H54 (cell line): Measurements from ENCODE around the gene IGSF3.
A peak's percentile ranks its signal among the peaks of the same experiment; 100 is the strongest.

ENCODE experiments used
- DNase-seq: peaks from one replicate; pipeline ENCODE4 v3.0.0; 2011; ENCODE audit warnings: low spot score, mixed read lengths; ENCODE audit not compliant: insufficient read length
- FAIRE-seq: peaks from 3 replicates; lab custom pipeline; 2011; peaks lifted over from hg19 to GRCh38; lab: Jason Lieb, UNC
- POLR2A ChIP-seq: IDR thresholded peaks from 2 replicates; pipeline ENCODE4 v1.6.1; 2011; ENCODE audit warnings: low read depth, mild to moderate bottlenecking, low read length

Gene IGSF3

DNA sequence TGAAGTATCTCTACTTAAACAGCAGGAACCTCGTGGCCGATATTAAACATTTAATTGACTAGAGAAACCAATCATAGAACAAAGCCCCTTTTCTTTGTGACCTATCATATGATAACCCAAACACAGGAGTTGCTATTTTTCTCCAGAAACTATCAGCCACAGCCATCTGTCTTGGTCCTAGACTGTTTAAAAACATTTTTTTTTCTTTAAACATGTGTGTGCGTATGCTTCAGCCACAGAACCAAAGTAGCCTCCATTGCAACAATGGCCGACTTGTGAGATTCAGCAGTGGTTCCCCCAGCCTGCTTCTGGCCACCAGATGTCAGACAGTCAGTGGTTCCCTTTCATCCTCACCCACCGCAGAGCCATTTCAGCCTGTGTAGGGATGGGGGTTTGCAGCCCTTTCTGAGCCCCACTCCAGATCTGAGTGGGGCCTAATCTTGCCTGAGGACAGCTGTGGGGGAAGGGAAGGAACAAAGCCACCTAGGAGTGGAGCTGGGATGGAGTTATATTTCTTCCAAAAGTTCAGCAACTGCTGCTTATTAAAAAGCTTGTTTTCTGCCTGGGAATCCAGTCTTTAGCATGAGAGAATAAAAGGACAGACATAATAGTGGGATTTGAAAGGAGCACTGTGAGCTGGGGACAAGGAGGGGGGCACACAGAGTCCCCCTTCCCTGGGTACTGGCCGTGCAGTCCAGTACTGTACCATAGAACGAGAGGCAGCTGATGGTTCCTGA is 11.7 kb upstream of the IGSF3 start:
- no peak for FAIRE-seq
- DNase-seq, result no peak
- no peak for TF ChIP-seq POLR2A

DNA sequence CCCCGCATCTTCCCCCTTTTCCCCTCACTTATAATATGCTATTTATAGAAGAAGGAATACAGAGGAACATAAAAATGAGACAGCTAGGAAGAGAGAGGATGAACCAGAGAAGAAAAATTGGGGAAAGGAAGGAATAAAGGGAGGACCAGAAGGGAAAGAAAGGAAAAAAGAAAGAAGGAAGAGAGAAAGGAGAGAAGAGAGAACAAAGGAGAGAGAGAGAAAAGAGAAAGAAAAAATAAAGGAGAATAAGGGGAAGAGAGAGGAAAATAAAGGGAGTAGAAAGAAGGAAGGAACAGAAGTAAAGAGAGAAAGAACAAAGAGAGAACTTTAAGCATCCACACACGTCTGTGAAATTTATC is 11.2 kb upstream of the IGSF3 start:
- DNase-seq, result no peak
- FAIRE-seq, result no peak
- TF ChIP-seq POLR2A, result no peak

DNA sequence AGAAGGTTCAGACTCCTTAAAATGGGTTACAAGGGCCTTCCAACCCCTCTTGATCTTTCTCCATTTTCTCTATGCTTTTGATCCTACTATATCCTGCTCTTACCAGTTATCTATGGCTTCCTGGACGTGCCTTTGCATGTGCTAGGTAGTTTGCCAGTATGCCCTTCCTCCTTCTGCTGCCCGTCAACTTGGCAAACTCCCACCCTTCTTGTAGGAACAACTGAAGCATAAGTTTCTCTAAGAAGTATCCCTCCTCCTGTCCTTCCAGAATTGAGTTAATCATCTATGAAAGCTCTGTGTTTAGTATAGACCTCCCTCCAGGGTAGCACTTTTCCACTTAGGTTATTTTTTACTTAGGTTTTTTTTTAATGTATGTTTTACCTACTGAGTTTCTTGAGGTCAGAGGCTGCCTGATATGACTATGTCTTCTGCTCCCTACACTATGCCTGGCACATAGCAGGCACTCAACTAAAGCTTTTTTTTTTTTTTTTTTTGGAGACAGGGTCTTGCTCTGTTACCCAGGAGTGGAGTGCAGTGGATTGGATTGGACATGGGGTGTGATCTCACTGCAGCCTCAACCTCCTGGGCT is 10.0 kb upstream of the IGSF3 start:
- FAIRE-seq (no peak), DNase-seq (no peak)
- TF ChIP-seq POLR2A, result no peak

DNA sequence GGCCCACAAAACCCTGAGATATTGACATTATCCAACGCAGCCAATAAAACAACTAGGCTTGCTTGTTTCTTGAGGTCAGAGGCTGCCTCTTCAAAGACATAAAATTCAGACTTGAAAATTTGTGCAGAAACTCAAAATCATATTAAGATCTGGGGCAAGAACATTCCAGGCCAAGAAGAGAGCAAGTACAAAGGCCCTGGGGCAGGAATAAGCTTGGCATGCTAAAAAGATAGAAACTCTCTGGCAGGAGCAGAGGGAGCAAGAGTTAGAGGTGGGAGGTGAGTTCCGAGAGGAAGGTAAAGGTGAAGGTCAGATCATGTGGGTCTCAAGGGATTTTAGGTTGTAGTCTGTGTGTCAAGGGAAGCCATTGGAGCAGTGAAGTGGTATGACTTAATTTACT is 8.8 kb upstream of the IGSF3 start:
- FAIRE-seq, result no peak
- no peak for DNase-seq
- no peak for TF ChIP-seq POLR2A

DNA sequence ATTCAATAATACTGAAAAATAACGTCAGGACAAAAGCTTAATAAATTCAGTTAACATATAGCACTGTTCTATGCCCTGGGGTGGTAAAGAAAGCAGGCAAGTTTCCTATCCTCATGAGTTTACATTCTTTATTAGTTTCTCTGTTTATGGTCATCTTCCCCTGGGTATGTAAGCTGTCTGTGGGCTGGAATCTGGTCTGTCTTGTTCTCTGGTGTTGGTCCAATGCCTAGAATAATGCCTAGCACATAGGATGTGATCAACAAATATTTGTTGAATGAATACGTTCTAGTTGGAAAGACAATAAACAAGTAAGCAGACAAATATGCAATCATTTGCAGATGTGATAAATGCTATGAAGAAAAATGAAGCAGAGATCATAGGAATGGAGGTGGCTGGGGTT is 7.2 kb upstream of the IGSF3 start:
- DNase-seq (no peak), FAIRE-seq (no peak)
- no peak for TF ChIP-seq POLR2A

DNA sequence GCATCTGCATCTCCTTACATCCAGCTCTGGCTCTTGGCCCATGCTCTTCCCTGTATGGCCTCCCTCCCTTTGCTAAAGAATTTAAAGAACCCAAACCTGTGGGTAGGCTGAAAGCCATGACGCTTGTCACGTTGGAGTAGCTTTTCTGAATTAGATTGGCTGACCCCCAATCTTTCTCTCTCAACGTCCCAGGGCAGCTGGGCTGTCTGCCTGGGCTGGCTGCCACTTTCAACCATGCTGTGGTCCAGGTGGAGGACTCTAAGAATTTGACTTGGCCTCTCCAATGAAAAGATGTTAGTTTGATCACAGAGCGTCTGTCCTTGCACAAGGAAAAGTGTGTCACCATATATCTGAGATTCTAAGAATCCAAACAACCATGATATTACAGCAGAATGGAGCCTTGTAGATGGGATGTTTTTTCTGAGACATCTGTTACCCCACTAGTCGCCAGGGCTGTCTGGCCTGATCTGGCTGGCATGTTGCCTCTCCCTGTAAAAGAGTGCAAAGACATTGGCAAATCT is 6.5 kb upstream of the IGSF3 start:
- no peak for TF ChIP-seq POLR2A
- DNase-seq (no peak), FAIRE-seq (no peak)

DNA sequence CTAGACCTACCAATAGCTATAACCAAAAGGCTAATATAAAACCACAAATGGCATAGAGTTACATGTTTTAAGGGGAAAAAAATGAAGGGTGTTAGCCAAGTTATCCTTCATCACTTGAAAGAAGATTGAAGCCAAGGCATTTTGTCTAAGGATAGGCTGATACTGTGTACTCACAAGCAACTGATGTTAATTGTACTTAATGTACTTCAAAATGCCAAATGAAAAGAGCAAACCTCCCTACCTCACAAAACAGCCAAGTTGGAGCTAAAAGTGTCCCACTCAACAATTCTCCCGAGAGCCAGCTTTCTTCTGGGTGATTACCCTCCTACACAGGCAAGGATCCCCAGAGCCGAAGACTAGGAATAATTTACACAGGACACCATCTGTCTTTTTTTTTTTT is 4.4 kb upstream of the IGSF3 start:
- no peak for FAIRE-seq
- no peak for TF ChIP-seq POLR2A
- no peak for DNase-seq

DNA sequence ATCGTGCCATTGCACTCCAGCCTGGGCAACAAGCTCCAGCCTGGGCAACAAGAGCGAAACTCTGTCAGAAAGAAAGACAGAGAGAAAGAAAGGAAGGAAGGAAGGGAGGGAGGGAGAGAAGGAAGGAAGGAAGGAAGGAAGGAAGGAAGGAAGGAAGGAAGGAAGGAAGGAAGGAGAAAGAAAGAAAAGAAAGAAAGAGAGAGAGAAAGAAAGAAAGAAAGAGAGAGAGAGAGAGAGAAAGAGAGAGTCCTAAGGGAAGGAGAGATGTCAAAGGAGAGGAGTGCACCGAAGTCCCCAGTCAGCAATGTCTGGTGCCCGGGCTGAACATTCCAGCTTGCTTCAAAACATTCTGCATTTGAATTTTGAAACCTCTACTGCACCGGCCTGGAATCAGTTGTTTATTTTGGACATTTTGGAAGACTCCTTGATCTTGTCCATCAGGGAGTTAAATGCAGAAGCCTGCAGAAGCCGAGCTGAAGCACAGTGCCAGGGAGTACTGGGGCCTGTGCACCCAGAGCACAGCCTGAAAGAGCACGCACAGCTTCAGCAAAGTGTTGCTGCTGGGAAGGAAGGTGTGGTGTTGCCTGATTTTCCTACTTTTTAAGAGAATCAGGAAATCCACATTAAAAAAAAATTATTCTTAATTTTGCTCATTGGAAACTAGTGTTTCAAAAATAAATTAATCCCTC is 3.7 kb upstream of the IGSF3 start:
- FAIRE-seq (no peak), DNase-seq (no peak)
- TF ChIP-seq POLR2A, result no peak

DNA sequence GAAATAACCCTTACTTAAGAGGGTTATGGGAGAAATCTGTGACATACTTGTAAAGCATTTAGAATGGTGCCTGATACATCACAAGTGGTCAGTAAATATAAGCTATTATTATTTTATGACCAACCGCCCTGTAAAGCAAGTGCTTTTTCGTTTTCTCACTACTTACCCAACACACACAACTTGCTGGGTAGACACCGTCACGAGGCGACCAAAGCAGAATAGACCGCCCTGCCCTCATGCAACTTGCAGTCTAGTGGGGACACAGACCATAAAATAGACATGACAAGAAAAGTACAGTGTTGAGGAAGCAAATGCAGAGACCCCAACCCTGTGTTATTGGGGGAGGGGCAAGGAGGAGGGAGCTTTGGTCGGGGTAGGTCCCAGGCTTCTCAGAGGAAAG is 744 bp upstream of the IGSF3 start:
- FAIRE-seq, result no peak
- no peak for TF ChIP-seq POLR2A
- DNase-seq, result no peak

DNA sequence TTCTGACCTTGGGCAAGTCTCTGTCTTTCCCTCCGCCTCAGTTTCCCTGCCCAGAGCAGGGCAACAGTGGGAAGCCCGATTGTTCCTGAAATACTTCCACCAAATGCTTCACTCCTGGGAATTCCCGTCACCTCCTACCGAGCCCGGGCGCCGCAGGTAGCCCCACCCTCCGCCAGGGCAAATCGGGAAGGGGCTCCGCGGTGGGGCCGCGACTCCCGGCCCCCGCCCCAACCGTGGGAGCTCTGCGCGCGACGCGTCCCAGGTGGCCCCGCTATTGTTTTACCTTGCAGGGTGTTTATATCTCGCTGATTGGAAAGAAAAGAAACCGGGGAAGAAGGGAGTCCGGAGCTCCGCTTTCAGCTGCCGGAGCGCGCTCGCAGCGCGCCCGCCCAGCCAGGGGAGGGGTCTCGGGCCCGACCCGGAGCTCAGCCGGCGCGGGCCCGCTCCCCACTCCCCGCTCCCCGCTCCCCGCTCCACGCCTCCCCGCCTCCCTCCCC is 407 bp downstream of the IGSF3 start:
- peak; percentile 20 for DNase-seq
- TF ChIP-seq POLR2A, result no peak
- FAIRE-seq, result no peak

DNA sequence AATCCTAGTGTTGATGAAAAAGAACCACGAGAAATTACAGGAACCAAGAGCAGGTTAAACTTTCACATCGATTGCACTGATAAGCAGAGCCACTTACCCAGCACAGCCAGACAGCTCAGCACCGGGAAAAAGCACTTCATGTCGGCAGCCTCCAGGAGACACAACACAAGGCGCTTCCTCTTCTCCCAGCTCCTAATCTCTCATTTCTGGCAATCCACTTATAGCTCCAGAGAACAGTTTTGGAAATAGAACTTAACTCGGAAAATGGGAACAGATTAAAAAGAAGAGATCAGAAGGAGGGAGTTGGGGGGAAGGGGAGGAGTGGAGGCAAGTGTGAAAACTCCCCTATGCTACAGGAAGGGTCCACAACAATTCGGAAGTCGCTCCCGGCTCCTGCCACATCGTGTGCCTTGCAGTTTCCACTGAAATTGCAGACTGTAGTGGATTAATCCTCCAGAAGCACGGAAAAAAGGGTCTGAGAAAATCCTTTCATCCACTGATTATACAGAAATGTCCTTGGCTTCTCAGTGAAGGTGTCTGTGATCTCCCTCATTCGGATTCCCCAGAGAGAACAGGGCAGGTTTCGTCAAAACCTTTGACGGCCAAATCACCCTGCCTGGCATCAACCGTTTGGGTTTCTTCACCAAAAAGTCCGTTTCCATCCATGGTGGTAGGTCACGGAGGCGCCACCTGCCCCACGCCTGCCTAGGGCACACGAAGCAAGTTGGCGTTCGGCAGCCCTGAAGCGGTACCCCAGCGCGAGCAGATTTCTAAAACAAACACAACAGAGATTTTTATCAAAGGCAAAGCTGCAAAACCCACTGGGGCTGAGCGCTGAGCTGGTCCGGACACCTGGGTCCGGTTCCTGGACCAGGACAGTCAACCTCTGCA is 1.1 kb downstream of the IGSF3 start:
- no peak for DNase-seq
- TF ChIP-seq POLR2A, result no peak
- FAIRE-seq, result no peak

DNA sequence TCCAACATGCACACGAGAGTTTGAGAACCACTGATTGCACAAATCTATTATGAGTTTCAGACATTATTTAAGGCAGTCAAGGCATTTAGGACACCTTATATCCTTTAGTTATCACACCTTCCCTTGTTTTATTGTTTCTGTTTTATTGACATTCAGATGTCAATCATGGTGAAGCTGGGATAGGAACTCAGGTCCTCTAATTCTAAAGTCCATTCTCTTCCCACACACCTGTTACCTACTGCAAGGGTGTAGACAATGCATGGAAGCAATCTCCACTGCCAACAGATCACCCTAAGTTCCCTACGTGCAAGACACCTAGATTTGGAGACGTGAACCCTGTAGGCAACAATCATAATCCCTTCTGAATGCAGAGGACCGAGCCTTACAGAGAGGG is 2.6 kb downstream of the IGSF3 start:
- no peak for DNase-seq
- TF ChIP-seq POLR2A, result no peak
- FAIRE-seq, result no peak

DNA sequence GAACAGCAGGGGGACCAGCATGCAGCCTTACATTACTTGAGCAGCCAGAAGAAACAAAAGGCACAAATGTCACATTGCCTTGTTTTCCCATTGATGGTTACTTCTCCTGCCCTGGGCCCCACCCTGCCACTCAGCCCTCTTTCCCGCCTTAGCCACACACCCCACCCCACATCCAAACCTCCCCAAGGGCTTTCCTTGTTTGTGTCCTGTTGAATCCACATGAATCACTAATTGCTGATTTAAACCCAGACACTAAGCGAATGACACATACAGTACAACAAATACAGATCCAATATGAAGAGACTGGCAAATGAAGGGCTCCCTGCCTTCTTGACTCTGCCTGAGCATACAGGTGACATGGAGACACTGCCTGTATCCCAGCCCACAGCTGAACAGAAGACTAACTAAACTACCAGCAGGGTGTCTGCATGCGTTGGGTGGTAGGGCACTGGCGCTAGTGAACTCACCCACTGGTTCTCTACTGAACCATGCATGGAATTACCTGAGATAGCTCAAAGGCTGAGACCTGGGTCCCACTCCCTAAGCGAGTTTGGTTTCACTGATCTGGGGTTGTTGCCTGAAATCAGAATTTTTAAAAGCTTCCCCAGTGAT is 3.1 kb downstream of the IGSF3 start:
- DNase-seq, result no peak
- no peak for TF ChIP-seq POLR2A
- FAIRE-seq, result no peak
